Stimulated activated effector memory CD8-positive, alpha-beta T cell treated with anti-CD3 and anti-CD28 coated beads, Interleukin-12 subunit alpha, Interleukin-12 subunit beta, amount 100 ng/mL, for 72 hours (primary cell): ENCODE results near the gene CLEC2B.

ENCODE experiments used
- ATAC-seq: fragments of 150-1000 bp; cut with Tn5 transposase; 2 replicates; pipeline ENCODE4 v1.10.0; 2021
- DNase-seq, 2 donors: peaks; one replicate each; pipeline ENCODE4 v3.0.0; 2021 to 2022; ENCODE audit warnings: low spot score in 2 of 2
- H3K27ac Mint-ChIP-seq: one replicate; pipeline ENCODE4 v1.8.0; 2022; ENCODE audit warnings: mild to moderate bottlenecking, mixed read lengths
- H3K36me3 Mint-ChIP-seq: one replicate; pipeline ENCODE4 v1.8.0; 2022; ENCODE audit warnings: mild to moderate bottlenecking, mixed read lengths
- H3K4me1 Mint-ChIP-seq: one replicate; pipeline ENCODE4 v1.8.0; 2022; ENCODE audit warnings: mixed read lengths
- H3K4me3 Mint-ChIP-seq: one replicate; pipeline ENCODE4 v1.8.0; 2022; ENCODE audit warnings: mild to moderate bottlenecking, mixed read lengths
- H3K9me3 Mint-ChIP-seq: one replicate; pipeline ENCODE4 v1.8.0; 2022; ENCODE audit warnings: mixed read lengths

CLEC2B gene

DNA sequence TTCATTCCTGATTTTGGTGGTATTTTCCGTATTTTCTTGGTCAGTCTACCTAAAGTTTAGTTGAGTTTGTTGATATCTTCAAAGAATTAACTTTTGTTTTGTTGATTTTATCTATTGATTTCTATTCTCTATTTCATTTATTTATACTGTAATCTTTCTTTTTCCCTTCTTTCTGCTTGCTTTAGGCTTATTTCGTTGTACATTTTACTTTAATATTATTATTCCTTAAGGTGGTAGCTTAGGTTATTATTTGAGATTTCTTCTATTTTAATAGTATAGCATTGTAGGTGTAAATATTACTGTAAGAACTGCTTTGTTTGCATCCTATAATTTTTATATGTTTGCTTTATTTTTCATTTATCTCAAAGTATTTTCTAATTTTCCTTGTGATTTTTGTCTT lies 63.3 kb downstream of the CLEC2B start:
- Mint-ChIP-seq H3K9me3 (no peaks in the 10 kb centered on the region), H3K4me3 (no peak overlapping the region), H3K4me1 (peaks cover 4% of the 10 kb centered on the region), H3K27ac (no peak overlapping the region), H3K36me3 (no peaks in the 10 kb centered on the region)
- DNase-seq = no peak
- no peak for ATAC-seq
